ENCODE results near the gene GP5.

GP5 gene

GRCh38 chr3:194354315-194354714 lies 44.8 kb downstream of the GP5 start:
- TF ChIP-seq CTCF (IDR thresholded peaks at IDR 0.05; ENCODE audit: extremely low read depth, insufficient read depth, missing control alignments), result no peak
- in situ Hi-C loops (cut with MboI; ENCODE audit: low pct_unique_long_range_greater_than_20kb, low sequenced_read_pairs, unreplicated experiment), result no loop called here

GRCh38 chr3:194352667-194353246 lies 46.3 kb downstream of the GP5 start:
- in situ Hi-C loops (cut with MboI; ENCODE audit: low pct_unique_long_range_greater_than_20kb, low sequenced_read_pairs, unreplicated experiment), result no loop called here
- no peak for TF ChIP-seq CTCF (IDR thresholded peaks at IDR 0.05; ENCODE audit: extremely low read depth, insufficient read depth, missing control alignments)
- no peak for DNase-seq (ENCODE audit: low spot score)

More at GRCh38 chr3:194354315-194354714, 44.8 kb downstream of the GP5 start:
- no peak for DNase-seq (ENCODE audit: low spot score)

- in situ Hi-C loops (cut with MboI; ENCODE audit: low pct_unique_long_range_greater_than_20kb, low sequenced_read_pairs, unreplicated experiment), result no loop called here
- TF ChIP-seq CTCF (IDR thresholded peaks at IDR 0.05; ENCODE audit: extremely low read depth, insufficient read depth, missing control alignments), result no peak
- DNase-seq (ENCODE audit: low spot score), result no peak
Observed at GRCh38 chr3:194351952-194352536, 47.0 kb downstream of the GP5 start.

GRCh38 chr3:194351080-194351672 lies 47.9 kb downstream of the GP5 start, which contains the start of gene CPN2:
Gene CPN2, minus strand, starts transcription at chr3:194351328. Its CDS starts 8,626 bp downstream, at chr3:194342702.
- TF ChIP-seq CTCF (IDR thresholded peaks at IDR 0.05; ENCODE audit: extremely low read depth, insufficient read depth, missing control alignments), result no peak
- no peak for DNase-seq (ENCODE audit: low spot score)
- in situ Hi-C loops (cut with MboI; ENCODE audit: low pct_unique_long_range_greater_than_20kb, low sequenced_read_pairs, unreplicated experiment), result no loop called here

- TF ChIP-seq CTCF (IDR thresholded peaks at IDR 0.05; ENCODE audit: extremely low read depth, insufficient read depth, missing control alignments), result no peak
- DNase-seq (ENCODE audit: low spot score), result no peak
- in situ Hi-C loops (cut with MboI; ENCODE audit: low pct_unique_long_range_greater_than_20kb, low sequenced_read_pairs, unreplicated experiment), result no loop called here
Observed at GRCh38 chr3:194350726-194351071, 48.4 kb downstream of the GP5 start.

GRCh38 chr3:194348354-194348753 lies 50.7 kb downstream of the GP5 start:
- in situ Hi-C loops (cut with MboI; ENCODE audit: low pct_unique_long_range_greater_than_20kb, low sequenced_read_pairs, unreplicated experiment), result no loop called here
- DNase-seq (ENCODE audit: low spot score), result no peak
- TF ChIP-seq CTCF (IDR thresholded peaks at IDR 0.05; ENCODE audit: extremely low read depth, insufficient read depth, missing control alignments), result no peak
